GM23338 (cell line): ENCODE results near the gene BTBD16.

Experiments
- CREB1 ChIP-seq: fragments of 250-450 bp; sonication (Bioruptor Pico); IDR thresholded peaks from 2 replicates; pipeline ENCODE4 v1.5.0; 2020; ENCODE audit warnings: low read depth, mild to moderate bottlenecking, moderate library complexity
- EZH2 ChIP-seq: fragments of 200-600 bp; sonication (generic); IDR thresholded peaks from one replicate; pipeline ENCODE4 v1.8.0; 2017; ENCODE audit warnings: antibody characterized with exemption, mild to moderate bottlenecking, low read depth; ENCODE audit not compliant: unreplicated experiment
- EZH2phosphoT487 ChIP-seq: fragments of 200-600 bp; sonication (generic); IDR thresholded peaks from one replicate; pipeline ENCODE4 v1.8.1; 2018; ENCODE audit warnings: antibody characterized with exemption; ENCODE audit not compliant: unreplicated experiment
- NANOG ChIP-seq: IDR thresholded peaks from 2 replicates; pipeline ENCODE4 v1.6.1; 2016; ENCODE audit warnings: antibody characterized with exemption, borderline replicate concordance
- POLR2AphosphoS5 ChIP-seq: IDR thresholded peaks from 2 replicates; pipeline ENCODE4 v1.6.1; 2016; ENCODE audit warnings: antibody characterized with exemption, low read depth
- STAT1 ChIP-seq: IDR thresholded peaks from one replicate; pipeline ENCODE4 v1.6.1; 2016; ENCODE audit warnings: antibody characterized with exemption; ENCODE audit not compliant: unreplicated experiment
- ZNF114 ChIP-seq: fragments of 250-450 bp; sonication (Bioruptor Pico); IDR thresholded peaks from 2 replicates; pipeline ENCODE4 v1.5.0; 2020; ENCODE audit warnings: mild to moderate bottlenecking, moderate library complexity
- ZNF331 ChIP-seq: fragments of 250-450 bp; sonication (Bioruptor Pico); IDR thresholded peaks from 2 replicates; pipeline ENCODE4 v1.5.0; 2020; ENCODE audit warnings: low read depth, mild to moderate bottlenecking, moderate library complexity
- TF ChIP-seq, protein P1 (sequence below): IDR thresholded peaks from one replicate; pipeline ENCODE4 v1.6.1; 2018; ENCODE audit warnings: antibody characterized with exemption; ENCODE audit not compliant: unreplicated experiment
- TF ChIP-seq, protein P2 (sequence below), 2 experiments: fragments of 200-600 bp in 1 of 2; sonication (generic) in 1 of 2; conservative IDR thresholded peaks; 2 replicates each; pipeline versions ENCODE4 v1.5.1 to v1.6.1; 2016 to 2017; ENCODE audit warnings: antibody characterized with exemption in 2 of 2, low read depth in 2 of 2, mild to moderate bottlenecking in 2 of 2, moderate library complexity in 1 of 2
- TF ChIP-seq, protein P3 (sequence below): IDR thresholded peaks from 2 replicates; pipeline ENCODE4 v1.6.1; 2016; ENCODE audit warnings: antibody characterized with exemption

DNA sequence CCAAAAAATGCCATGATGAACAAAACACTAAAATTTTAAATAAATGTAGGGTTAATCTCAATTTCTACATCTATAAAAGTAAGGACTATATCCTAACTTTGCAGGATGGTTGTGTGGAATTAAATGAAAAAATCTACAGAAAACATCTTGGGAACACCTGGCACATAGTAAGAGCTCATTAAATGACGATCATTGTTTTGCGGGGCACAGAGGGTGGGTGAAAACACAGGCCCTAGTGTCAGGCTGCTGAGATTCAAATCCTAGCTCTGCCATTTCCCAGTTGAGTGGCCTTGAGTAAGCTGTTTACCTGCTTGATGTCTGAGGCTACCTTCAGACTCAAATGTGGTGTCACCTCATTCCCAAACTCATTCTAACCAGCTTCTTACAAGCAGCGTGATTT is 35.6 kb downstream of the BTBD16 start:
- TF ChIP-seq, protein P1, sequence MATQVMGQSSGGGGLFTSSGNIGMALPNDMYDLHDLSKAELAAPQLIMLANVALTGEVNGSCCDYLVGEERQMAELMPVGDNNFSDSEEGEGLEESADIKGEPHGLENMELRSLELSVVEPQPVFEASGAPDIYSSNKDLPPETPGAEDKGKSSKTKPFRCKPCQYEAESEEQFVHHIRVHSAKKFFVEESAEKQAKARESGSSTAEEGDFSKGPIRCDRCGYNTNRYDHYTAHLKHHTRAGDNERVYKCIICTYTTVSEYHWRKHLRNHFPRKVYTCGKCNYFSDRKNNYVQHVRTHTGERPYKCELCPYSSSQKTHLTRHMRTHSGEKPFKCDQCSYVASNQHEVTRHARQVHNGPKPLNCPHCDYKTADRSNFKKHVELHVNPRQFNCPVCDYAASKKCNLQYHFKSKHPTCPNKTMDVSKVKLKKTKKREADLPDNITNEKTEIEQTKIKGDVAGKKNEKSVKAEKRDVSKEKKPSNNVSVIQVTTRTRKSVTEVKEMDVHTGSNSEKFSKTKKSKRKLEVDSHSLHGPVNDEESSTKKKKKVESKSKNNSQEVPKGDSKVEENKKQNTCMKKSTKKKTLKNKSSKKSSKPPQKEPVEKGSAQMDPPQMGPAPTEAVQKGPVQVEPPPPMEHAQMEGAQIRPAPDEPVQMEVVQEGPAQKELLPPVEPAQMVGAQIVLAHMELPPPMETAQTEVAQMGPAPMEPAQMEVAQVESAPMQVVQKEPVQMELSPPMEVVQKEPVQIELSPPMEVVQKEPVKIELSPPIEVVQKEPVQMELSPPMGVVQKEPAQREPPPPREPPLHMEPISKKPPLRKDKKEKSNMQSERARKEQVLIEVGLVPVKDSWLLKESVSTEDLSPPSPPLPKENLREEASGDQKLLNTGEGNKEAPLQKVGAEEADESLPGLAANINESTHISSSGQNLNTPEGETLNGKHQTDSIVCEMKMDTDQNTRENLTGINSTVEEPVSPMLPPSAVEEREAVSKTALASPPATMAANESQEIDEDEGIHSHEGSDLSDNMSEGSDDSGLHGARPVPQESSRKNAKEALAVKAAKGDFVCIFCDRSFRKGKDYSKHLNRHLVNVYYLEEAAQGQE, result no peak
- TF ChIP-seq, protein P2, sequence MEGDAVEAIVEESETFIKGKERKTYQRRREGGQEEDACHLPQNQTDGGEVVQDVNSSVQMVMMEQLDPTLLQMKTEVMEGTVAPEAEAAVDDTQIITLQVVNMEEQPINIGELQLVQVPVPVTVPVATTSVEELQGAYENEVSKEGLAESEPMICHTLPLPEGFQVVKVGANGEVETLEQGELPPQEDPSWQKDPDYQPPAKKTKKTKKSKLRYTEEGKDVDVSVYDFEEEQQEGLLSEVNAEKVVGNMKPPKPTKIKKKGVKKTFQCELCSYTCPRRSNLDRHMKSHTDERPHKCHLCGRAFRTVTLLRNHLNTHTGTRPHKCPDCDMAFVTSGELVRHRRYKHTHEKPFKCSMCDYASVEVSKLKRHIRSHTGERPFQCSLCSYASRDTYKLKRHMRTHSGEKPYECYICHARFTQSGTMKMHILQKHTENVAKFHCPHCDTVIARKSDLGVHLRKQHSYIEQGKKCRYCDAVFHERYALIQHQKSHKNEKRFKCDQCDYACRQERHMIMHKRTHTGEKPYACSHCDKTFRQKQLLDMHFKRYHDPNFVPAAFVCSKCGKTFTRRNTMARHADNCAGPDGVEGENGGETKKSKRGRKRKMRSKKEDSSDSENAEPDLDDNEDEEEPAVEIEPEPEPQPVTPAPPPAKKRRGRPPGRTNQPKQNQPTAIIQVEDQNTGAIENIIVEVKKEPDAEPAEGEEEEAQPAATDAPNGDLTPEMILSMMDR (conservative IDR thresholded peaks at IDR 0.05; ENCODE audit: low read depth in 2 of 2), result no peak
- no peak for TF ChIP-seq NANOG
- no peak for TF ChIP-seq EZH2
- no peak for TF ChIP-seq CREB1 (CRISPR knock-in tag)
- TF ChIP-seq EZH2phosphoT487, result no peak
- TF ChIP-seq STAT1, result no peak
- no peak for TF ChIP-seq POLR2AphosphoS5
- TF ChIP-seq, protein P3, sequence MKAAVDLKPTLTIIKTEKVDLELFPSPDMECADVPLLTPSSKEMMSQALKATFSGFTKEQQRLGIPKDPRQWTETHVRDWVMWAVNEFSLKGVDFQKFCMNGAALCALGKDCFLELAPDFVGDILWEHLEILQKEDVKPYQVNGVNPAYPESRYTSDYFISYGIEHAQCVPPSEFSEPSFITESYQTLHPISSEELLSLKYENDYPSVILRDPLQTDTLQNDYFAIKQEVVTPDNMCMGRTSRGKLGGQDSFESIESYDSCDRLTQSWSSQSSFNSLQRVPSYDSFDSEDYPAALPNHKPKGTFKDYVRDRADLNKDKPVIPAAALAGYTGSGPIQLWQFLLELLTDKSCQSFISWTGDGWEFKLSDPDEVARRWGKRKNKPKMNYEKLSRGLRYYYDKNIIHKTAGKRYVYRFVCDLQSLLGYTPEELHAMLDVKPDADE, result no peak
- TF ChIP-seq ZNF114 (CRISPR knock-in tag), result no peak
- no peak for TF ChIP-seq ZNF331 (CRISPR knock-in tag)
